Uterus (tissue), 4 donors: ENCODE measurements around the gene ANKRD61. TPM values are rescaled to one million over a fixed set of nuclear protein-coding genes. Genes with fewer than 3 reads are reported as not detected.

Source experiments
- DNase-seq, 2 donors: peaks; one replicate each; pipeline ENCODE4 v3.0.0-alpha.2; 2019 to 2020
- H3K27ac ChIP-seq, 2 donors: fragments of 200-600 bp; sonication (generic); 1 replicate in 1 of 2; 2 replicates in 1 of 2; pipeline ENCODE4 v1.5.1; 2016 to 2018
- H3K27me3 ChIP-seq, 2 donors: fragments of 200-600 bp; sonication (generic); one replicate each; pipeline ENCODE4 v1.5.1; 2018 to 2019; ENCODE audit warnings: control low read depth in 1 of 2
- H3K36me3 ChIP-seq, 2 donors: fragments of 200-600 bp; sonication (generic); one replicate each; pipeline ENCODE4 v1.5.1; 2019; ENCODE audit warnings: control low read depth in 1 of 2
- H3K4me1 ChIP-seq, 2 donors: fragments of 200-600 bp; sonication (generic); one replicate each; pipeline ENCODE4 v1.5.1; 2018 to 2019; ENCODE audit warnings: control low read depth in 1 of 2
- H3K4me3 ChIP-seq, 2 donors: fragments of 200-600 bp; sonication (generic); 1 replicate in 1 of 2; 2 replicates in 1 of 2; pipeline ENCODE4 v1.5.1; 2018 to 2019; ENCODE audit warnings: mild to moderate bottlenecking in 1 of 2
- H3K9me3 ChIP-seq, 2 donors: fragments of 200-600 bp; sonication (generic); one replicate each; pipeline ENCODE4 v1.5.1; 2019; ENCODE audit warnings: control low read depth in 1 of 2
- CTCF ChIP-seq, 4 experiments: fragments of 200-600 bp in 2 of 4; fragments of 450-650 bp in 2 of 4; sonication (generic) in 2 of 4; IDR thresholded peaks; one replicate each; pipeline ENCODE4 v1.5.1; 2016 to 2019; ENCODE audit warnings: antibody characterized with exemption in 4 of 4, mild to moderate bottlenecking in 2 of 4, moderate library complexity in 1 of 4
- POLR2A ChIP-seq, 2 donors: fragments of 450-650 bp; IDR thresholded peaks; one replicate each; pipeline ENCODE4 v1.6.1; 2016; ENCODE audit warnings: antibody characterized with exemption in 2 of 2, mild to moderate bottlenecking in 1 of 2, moderate library complexity in 1 of 2
- intact Hi-C: fragments of 100-400 bp; cut with DNase I; formaldehyde crosslinking; loops from one replicate; pipeline ENCODE4 v1.15.1; 2023; ENCODE audit warnings: low total_unique reads
- total RNA-seq, 4 donors: library from RNA; depleted of rRNA in 3 of 4; stranded (reverse); fragments of >200 nt in 3 of 4; gene quantifications; one replicate each; pipeline versions ENCODE4 v1.1.0 to v1.2.4, GENCODE V29; 2014 to 2023
- donor health status: DM: yes; HTN: yes; CAD: no.

The ANKRD61 gene
- total RNA-seq, 4 donors from 2014 or later = 0.46 TPM; not detected in 3

GRCh38 chr7:6016653-6016966 lies 14.6 kb upstream of the ANKRD61 start:
- H3K9me3 ChIP-seq = no peaks in the 10 kb centered on the region
- no peak overlapping the region for H3K4me3 ChIP-seq
- no peaks in the 10 kb centered on the region for H3K27me3 ChIP-seq
- intact Hi-C loops = no loop called here
- TF ChIP-seq CTCF (IDR thresholded peaks at IDR 0.05) = no peak
- no peak overlapping the region for H3K27ac ChIP-seq
- DNase-seq = no peak
- H3K4me1 ChIP-seq = peaks cover 0 to 4% of the 10 kb centered on the region in 2 donors
- no peaks in the 10 kb centered on the region for H3K36me3 ChIP-seq

- TF ChIP-seq CTCF (IDR thresholded peaks at IDR 0.05) = no peak
- intact Hi-C loops = no loop called here
- DNase-seq = no peak
- Histone ChIP-seq H3K4me1 (no peaks in the 10 kb centered on the region), H3K27ac (no peak overlapping the region), H3K27me3 (no peaks in the 10 kb centered on the region), H3K36me3 (no peaks in the 10 kb centered on the region), H3K9me3 (no peaks in the 10 kb centered on the region), H3K4me3 (no peak overlapping the region)
Observed at GRCh38 chr7:6020371-6021286, 10.5 kb upstream of the ANKRD61 start.

- Histone ChIP-seq H3K9me3 (no peaks in the 10 kb centered on the region), H3K27ac (no peak overlapping the region), H3K36me3 (no peaks in the 10 kb centered on the region), H3K4me1 (no peaks in the 10 kb centered on the region), H3K4me3 (no peak overlapping the region), H3K27me3 (no peaks in the 10 kb centered on the region)
- DNase-seq = no peak
- intact Hi-C loops = no loop called here
- TF ChIP-seq POLR2A (IDR thresholded peaks at IDR 0.05) (no peak), CTCF (IDR thresholded peaks at IDR 0.05) (no peak)
Observed at GRCh38 chr7:6022707-6023106, 8.5 kb upstream of the ANKRD61 start.

- H3K4me3 ChIP-seq = no peak overlapping the region
- intact Hi-C loops = no loop called here
- H3K4me1 ChIP-seq = no peaks in the 10 kb centered on the region
- H3K27me3 ChIP-seq = no peaks in the 10 kb centered on the region
- peaks cover 0 to 3% of the 10 kb centered on the region in 2 donors for H3K36me3 ChIP-seq
- no peaks in the 10 kb centered on the region for H3K9me3 ChIP-seq
- TF ChIP-seq CTCF (IDR thresholded peaks at IDR 0.05) (no peak), POLR2A (IDR thresholded peaks at IDR 0.05) (no peak)
- no peak overlapping the region for H3K27ac ChIP-seq
- no peak for DNase-seq
Observed at GRCh38 chr7:6023974-6024435, 7.2 kb upstream of the ANKRD61 start.

- no peaks in the 10 kb centered on the region for H3K27me3 ChIP-seq
- H3K36me3 ChIP-seq = peaks cover 0 to 3% of the 10 kb centered on the region in 2 donors
- H3K4me1 ChIP-seq = no peaks in the 10 kb centered on the region
- no peaks in the 10 kb centered on the region for H3K9me3 ChIP-seq
- peak overlapping the region in 1 of 2 donors; percentile 37 for H3K27ac ChIP-seq
- intact Hi-C loops = no loop called here
- H3K4me3 ChIP-seq = no peak overlapping the region
- DNase-seq = peak in 1 of 2 donors; percentile 43
- TF ChIP-seq CTCF (IDR thresholded peaks at IDR 0.05) = no peak
- TF ChIP-seq POLR2A (IDR thresholded peaks at IDR 0.05) = no peak
Observed at GRCh38 chr7:6026011-6026819, 5.0 kb upstream of the ANKRD61 start.
